GM21367 (cell line): Measurements from ENCODE around the gene GJA8.
A peak's percentile ranks its signal among the peaks of the same experiment; 100 is the strongest.
"Not testable (repeated sequence)": the region's sequence is repeated elsewhere in the genome, so short reads cannot be mapped to it uniquely, and the experiment has no call there.

Experiments
- ATAC-seq: cut with Tn5 transposase; IDR thresholded peaks from one replicate; pipeline ENCODE4 v1.9.1; 2021; ENCODE audit not compliant: unreplicated experiment

The GJA8 gene

GRCh38 chr1:147927215-147927614, 24.6 kb downstream of the GJA8 start:
- ATAC-seq = not testable (repeated sequence)

GRCh38 chr1:147927689-147928088, 25.1 kb downstream of the GJA8 start:
- not testable (repeated sequence) for ATAC-seq

DNA sequence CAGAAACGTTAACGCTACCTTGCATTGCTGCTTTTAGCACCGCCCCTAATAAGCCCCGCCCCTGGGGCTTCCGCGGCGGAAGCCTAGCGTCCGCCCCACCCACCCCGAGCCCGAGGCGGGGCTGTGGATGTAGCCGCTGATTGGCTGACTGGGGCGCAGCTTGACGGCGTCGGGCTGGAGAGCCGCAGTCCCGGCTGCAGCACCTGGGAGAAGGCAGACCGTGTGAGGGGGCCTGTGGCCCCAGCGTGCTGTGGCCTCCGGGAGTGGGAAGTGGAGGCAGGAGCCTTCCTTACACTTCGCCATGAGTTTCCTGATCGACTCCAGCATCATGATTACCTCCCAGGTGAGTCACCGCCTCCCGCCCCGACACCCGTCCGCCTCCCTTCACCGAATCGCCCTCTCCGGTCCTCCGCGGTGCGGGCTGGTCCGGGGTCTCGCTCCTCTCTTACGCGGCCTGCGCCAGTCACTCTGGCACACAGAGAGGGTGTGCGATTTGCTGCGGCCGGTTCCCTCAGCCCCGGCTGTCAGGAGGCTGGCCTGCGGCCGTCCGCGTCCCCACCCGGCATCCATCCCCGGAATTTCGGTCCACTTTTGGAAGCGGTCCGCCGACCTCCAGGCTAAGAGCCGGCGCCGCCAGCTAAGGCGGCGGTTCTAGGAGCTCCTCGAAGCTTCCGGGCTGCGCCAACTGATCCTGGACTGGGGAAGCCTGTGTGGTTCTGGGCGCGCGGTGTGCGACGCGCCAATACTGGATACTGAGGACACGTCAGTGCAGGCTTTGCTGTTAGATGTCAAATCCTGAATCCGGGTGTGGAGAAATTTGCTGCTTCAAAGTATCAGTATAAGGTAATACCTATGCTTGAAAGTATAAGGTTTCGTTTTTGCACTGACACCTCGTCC, 25.9 kb downstream of the GJA8 start, which contains the start of gene GPR89B:
Gene GPR89B (plus strand): TSS at position 185 of the 897 bp plus-strand sequence. CDS start 117 bp downstream, at position 302.
- peak; percentile 95 for ATAC-seq

- not testable (repeated sequence) for ATAC-seq
Measured at GRCh38 chr1:147931137-147931536, 28.5 kb downstream of the GJA8 start.

DNA sequence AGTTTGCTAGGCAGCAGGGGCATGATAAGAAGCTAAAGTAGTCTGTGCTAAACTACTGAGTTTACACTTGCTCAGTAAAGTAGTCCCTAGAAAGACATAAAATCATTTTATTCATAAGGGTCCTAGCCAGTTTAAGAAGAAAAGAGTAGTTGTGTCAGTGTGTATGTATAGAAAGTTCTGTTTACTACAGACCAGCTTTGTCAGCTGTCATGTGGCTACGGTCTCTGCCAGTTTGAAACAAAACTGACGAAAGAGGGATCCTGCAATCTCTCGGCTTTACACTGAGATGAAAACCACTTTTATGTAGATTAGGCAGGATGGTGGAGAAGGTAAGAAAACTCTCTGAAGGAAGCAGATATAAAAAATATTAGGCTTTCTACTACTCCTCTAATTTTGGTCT, 32.7 kb downstream of the GJA8 start:
- ATAC-seq = not testable (repeated sequence)

DNA sequence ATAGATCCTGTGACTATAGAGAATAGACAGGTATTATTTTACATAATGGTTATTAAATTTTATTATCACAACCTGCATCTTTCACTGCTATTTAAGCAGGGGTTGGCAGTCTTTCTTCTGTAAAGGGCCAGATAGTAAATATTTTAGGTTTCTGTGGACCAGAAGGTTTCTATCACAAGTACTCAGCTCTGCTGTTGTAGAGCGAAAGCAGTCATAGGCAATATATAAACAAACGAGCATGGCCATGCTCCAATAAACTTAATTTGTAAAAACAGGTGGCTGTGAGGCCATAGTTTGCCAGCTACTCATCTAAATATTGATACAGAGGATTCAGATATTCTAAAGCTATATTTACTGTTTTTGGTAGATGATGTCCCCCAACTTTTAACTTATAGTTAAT, 37.9 kb downstream of the GJA8 start:
- ATAC-seq = not testable (repeated sequence)

GRCh38 chr1:147942563-147942962, 40.0 kb downstream of the GJA8 start:
- not testable (repeated sequence) for ATAC-seq

DNA sequence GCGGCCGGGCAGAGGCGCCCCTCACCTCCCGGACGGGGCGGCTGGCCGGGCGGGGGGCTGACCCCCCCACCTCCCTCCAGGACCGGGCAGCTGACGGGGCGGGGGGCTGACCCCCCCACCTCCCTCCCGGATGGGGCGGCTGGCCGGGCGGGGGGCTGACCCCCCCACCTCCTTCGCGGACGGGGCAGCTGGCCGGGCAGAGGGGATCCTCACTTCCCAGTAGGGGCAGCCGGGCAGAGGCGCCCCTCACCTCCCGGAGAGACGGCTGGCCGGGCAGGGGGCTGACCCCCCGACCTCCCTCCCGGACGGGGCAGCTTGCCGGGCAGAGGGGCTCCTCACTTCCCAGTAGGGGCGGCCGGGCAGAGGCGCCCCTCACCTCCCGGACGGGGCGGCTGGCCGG, 46.9 kb downstream of the GJA8 start:
- not testable (repeated sequence) for ATAC-seq
